Esophagus muscularis mucosa (tissue), 4 donors: ENCODE data around the gene ANKLE2. TPM values are rescaled to one million over a fixed set of nuclear protein-coding genes. Genes with fewer than 3 reads are reported as not detected.

Experiments used
- DNase-seq: peaks from one replicate; pipeline ENCODE4 v3.0.0-alpha.2; 2017; ENCODE audit errors: extremely low spot score
- H3K27ac ChIP-seq, 4 donors: fragments of 200-600 bp; sonication (generic); replicated peaks in 1 of 4; 1 replicate in 3 of 4; 2 replicates in 1 of 4; pipeline ENCODE4 v1.5.1; 2016 to 2019; ENCODE audit warnings: mild to moderate bottlenecking in 1 of 4
- H3K27me3 ChIP-seq, 4 donors: fragments of 200-600 bp; sonication (generic); one replicate each; pipeline versions ENCODE4 v1.5.1 to v1.6.0; 2016 to 2019
- H3K36me3 ChIP-seq, 4 donors: fragments of 200-600 bp; sonication (generic); one replicate each; pipeline ENCODE4 v1.5.1; 2016 to 2019
- H3K4me1 ChIP-seq, 4 donors: fragments of 200-600 bp; sonication (generic); one replicate each; pipeline ENCODE4 v1.5.1; 2016 to 2019
- H3K4me3 ChIP-seq, 4 donors: fragments of 200-600 bp; sonication (generic); 1 replicate in 2 of 4; 2 replicates in 2 of 4; pipeline ENCODE4 v1.5.1; 2016 to 2019; ENCODE audit warnings: mild to moderate bottlenecking in 4 of 4, moderate library complexity in 1 of 4
- H3K9me3 ChIP-seq, 4 donors: fragments of 200-600 bp; sonication (generic); 1 replicate in 3 of 4; 2 replicates in 1 of 4; pipeline ENCODE4 v1.5.1; 2016 to 2019
- EP300 ChIP-seq: sonication (generic); formaldehyde crosslinking; IDR thresholded peaks from one replicate; pipeline ENCODE4 v1.6.1; 2017; ENCODE audit warnings: antibody characterized with exemption
- POLR2A ChIP-seq: fragments of 450-650 bp; IDR thresholded peaks from one replicate; pipeline ENCODE4 v1.6.1; 2017; ENCODE audit warnings: antibody characterized with exemption, moderate library complexity, mild to moderate bottlenecking, low read depth
- POLR2AphosphoS5 ChIP-seq, 2 donors: sonication (generic); formaldehyde crosslinking; IDR thresholded peaks; one replicate each; pipeline ENCODE4 v1.6.1; 2017; ENCODE audit warnings: antibody characterized with exemption in 2 of 2
- WGBS: methylation state at CpG from one replicate; pipeline ENCODE4 v1.1.5; 2018; 5-methylcytosine and 5-hydroxymethylcytosine counted together
- intact Hi-C: fragments of 100-400 bp; cut with DNase I; formaldehyde crosslinking; loops from one replicate; pipeline ENCODE4 v1.15.1; 2023
- total RNA-seq, 4 donors: library from RNA; depleted of rRNA; stranded (reverse); fragments of >200 nt; gene quantifications; one replicate each; pipeline versions ENCODE4 v1.1.0 to v1.2.1, GENCODE V29; 2016
- TF ChIP-seq, protein P1 (sequence below), 3 experiments: fragments of 200-600 bp in 2 of 3; fragments of 450-650 bp in 1 of 3; sonication (generic) in 2 of 3; IDR thresholded peaks; one replicate each; pipeline ENCODE4 v1.5.1; 2017 to 2019; ENCODE audit warnings: antibody characterized with exemption in 3 of 3, mild to moderate bottlenecking in 2 of 3, moderate library complexity in 1 of 3

ANKLE2 gene
- total RNA-seq, 4 donors from 2014 or later, result 40.2 to 47.2 (median 45.4) TPM

DNA sequence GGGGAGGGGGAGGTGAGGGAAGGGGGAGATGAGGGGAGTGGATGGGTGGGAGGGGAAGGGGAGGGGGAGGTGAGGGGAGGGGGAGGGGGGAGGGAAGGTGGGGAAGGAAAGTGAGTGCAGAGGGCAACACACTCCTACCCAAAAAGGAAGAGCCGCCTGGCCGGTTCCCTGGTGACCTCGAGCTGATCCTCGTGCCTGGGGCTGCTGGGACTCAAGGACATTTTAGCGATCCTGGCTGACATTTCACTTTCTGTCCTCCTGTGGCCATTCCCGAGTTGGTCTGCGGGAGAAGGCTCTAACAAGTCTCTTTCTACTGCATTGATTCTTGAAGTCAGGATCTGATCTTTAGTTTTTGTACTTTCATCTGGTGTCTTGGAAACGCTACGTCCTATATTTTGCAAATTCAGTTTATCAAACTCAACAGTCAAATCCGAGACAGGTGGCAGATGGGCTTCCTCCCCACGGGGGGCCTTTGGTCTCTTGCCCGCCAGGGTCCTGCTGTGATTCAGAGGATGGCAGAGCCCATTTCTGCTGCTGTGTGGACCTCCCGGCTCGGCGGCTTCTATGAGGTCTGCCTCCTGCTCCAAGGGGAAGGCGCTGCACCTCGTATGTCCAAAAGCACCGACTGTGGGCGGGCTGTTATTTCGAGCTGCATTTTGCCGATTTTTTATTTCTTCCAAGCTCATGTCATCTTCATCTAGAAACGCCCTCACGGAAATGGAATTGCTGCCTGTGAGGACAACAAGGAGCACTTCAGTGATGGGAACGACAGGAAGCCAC, 31.9 kb downstream of the ANKLE2 start:
- intact Hi-C loops, result no loop called here
- Histone ChIP-seq H3K36me3 (peaks cover 85 to 99% (median 95%) of the 10 kb centered on the region in 4 donors), H3K4me3 (no peak overlapping the region), H3K27me3 (no peaks in the 10 kb centered on the region), H3K27ac (no peak overlapping the region), H3K9me3 (no peaks in the 10 kb centered on the region), H3K4me1 (no peaks in the 10 kb centered on the region)
- 87% methylated on average over 24 of the region's 24 CpGs for WGBS
- DNase-seq, result no peak
- TF ChIP-seq POLR2AphosphoS5 (IDR thresholded peaks at IDR 0.05) (no peak), EP300 (no peak), POLR2A (no peak)
- TF ChIP-seq, protein P1, sequence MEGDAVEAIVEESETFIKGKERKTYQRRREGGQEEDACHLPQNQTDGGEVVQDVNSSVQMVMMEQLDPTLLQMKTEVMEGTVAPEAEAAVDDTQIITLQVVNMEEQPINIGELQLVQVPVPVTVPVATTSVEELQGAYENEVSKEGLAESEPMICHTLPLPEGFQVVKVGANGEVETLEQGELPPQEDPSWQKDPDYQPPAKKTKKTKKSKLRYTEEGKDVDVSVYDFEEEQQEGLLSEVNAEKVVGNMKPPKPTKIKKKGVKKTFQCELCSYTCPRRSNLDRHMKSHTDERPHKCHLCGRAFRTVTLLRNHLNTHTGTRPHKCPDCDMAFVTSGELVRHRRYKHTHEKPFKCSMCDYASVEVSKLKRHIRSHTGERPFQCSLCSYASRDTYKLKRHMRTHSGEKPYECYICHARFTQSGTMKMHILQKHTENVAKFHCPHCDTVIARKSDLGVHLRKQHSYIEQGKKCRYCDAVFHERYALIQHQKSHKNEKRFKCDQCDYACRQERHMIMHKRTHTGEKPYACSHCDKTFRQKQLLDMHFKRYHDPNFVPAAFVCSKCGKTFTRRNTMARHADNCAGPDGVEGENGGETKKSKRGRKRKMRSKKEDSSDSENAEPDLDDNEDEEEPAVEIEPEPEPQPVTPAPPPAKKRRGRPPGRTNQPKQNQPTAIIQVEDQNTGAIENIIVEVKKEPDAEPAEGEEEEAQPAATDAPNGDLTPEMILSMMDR (IDR thresholded peaks at IDR 0.05), result no peak

DNA sequence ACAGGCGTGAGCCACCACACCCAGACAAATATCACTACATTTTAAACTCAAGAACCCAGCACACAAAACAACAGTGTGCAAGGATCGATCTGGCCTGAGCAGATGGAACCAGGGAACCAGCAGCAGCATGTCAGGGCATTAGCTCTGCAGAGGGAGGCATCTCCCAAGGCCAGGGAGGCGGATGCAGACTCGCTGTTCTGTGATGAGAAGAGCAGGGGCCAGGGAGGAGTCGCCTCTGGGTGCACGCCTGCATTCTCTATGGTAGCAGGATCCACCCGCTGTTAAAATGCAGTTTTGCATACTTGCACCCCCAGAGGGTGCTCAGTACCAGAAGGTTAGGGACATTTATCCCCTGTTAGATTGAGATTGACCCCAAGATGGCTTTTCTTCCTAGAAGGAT, 33.1 kb downstream of the ANKLE2 start:
- H3K9me3 ChIP-seq, result no peaks in the 10 kb centered on the region
- intact Hi-C loops, result no loop called here
- H3K27ac ChIP-seq, result no peak overlapping the region
- no peak for DNase-seq
- WGBS, result 99% methylated on average over 7 of the region's 7 CpGs
- H3K27me3 ChIP-seq, result no peaks in the 10 kb centered on the region
- no peak for TF ChIP-seq POLR2A
- no peak for TF ChIP-seq EP300
- TF ChIP-seq POLR2AphosphoS5 (IDR thresholded peaks at IDR 0.05), result no peak
- TF ChIP-seq, protein P1 (IDR thresholded peaks at IDR 0.05), result no peak
- H3K36me3 ChIP-seq, result peaks cover 86 to 99% (median 95%) of the 10 kb centered on the region in 4 donors
- no peak overlapping the region for H3K4me3 ChIP-seq
- H3K4me1 ChIP-seq, result no peaks in the 10 kb centered on the region

DNA sequence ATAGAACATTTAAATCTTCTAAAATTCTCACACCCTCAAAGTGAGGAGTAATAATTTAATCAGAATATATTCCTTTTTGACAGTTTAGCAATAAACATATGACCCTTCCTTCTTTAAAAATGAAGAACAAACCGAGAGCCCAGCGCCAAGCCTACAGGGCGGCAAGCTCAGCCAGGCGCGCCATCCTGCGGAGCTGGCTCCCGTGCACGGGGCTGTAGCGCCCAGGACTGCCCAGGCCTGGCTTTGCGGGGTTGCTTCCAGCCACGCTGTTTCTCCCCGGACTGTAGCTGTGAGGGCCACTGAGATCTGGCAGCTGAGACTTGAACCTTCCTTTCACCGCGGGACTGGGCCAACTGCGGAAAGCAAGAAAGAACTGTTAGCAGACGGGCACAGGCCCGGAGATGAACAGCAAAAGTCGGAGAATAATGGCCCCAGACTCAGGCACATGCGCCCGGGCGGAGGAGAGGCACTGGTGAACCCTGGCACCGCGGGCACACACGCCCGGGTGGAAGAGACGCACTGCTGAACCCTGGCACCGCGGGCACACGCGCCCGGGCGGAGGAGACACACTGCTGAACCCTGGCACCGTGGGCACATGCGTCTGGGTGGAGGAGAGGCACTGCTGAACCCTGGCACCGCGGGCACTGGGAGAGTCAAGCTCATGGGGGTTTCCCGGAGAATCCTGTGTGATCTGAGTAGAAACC, 34.4 kb downstream of the ANKLE2 start:
- TF ChIP-seq POLR2AphosphoS5 (IDR thresholded peaks at IDR 0.05) (no peak), POLR2A (no peak), EP300 (no peak)
- TF ChIP-seq, protein P1 (IDR thresholded peaks at IDR 0.05), result no peak
- Histone ChIP-seq H3K27ac (no peak overlapping the region), H3K4me1 (no peaks in the 10 kb centered on the region), H3K9me3 (no peaks in the 10 kb centered on the region), H3K36me3 (peaks cover 83 to 99% (median 95%) of the 10 kb centered on the region in 4 donors), H3K27me3 (no peaks in the 10 kb centered on the region), H3K4me3 (no peak overlapping the region)
- intact Hi-C loops, result no loop called here
- DNase-seq, result no peak
- 90% methylated on average over 30 of the region's 37 CpGs for WGBS

DNA sequence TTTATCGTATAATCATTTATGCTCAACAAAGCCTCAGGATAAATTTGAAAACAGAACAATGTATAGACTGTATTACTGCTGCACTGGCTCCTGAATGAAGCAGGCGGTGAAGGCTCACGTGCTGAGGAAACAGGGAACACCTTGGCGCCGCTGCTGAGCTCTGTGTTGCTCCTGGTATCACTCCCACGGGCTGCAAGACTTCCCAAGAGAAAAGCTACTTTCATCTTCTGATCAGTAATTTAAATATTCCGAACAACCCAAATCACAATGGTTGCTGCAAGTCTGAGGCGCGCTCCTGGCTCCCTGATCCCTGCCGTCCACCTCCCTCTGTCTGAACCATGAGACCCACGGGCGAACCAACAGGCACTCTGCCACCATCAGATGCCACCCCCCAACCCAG, 35.2 kb downstream of the ANKLE2 start:
- WGBS, result 96% methylated on average over 12 of the region's 12 CpGs
- Histone ChIP-seq H3K27me3 (no peaks in the 10 kb centered on the region), H3K27ac (no peak overlapping the region), H3K9me3 (no peaks in the 10 kb centered on the region), H3K4me1 (no peaks in the 10 kb centered on the region), H3K4me3 (no peak overlapping the region), H3K36me3 (peaks cover 81 to 99% (median 95%) of the 10 kb centered on the region in 4 donors)
- no peak for DNase-seq
- intact Hi-C loops, result no loop called here
- TF ChIP-seq, protein P1 (IDR thresholded peaks at IDR 0.05), result no peak
- TF ChIP-seq EP300 (no peak), POLR2A (no peak), POLR2AphosphoS5 (IDR thresholded peaks at IDR 0.05) (no peak)
